ENCODE results near the gene GNAQ. TPM values are rescaled to one million over a fixed set of nuclear protein-coding genes. Genes with fewer than 3 reads are reported as not detected.

The GNAQ gene
- polyA plus RNA-seq, 2 donors, result 11.3 to 12.8 TPM

DNA sequence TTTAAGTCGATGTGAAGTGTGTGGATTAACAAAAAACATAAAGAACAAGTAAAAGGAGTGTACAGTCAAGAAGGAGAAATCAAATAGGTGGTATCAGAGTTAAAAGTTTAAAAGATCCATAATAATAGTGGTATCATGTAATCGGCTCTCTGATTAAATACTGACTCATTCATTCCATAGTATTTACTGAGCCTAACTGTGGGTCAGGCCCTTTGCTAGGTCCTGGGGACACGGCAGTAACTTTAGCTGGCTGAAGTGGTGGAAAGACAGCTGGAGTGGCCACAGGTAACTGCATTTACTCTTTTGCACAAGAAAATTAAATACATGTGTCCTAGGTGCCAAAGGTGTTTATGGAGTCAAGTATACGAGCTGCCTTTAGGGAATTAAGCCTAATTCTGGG is 124.0 kb downstream of the GNAQ start:
- H3K4me1 ChIP-seq (ENCODE audit: control insufficient read depth in 2 of 2, insufficient read depth in 2 of 2, low read length in 1 of 2), result peaks cover 0 to 2% of the 10 kb centered on the region in 2 donors
- no peak overlapping the region for H3K27ac ChIP-seq (ENCODE audit: low read depth in 2 of 2, low read length in 1 of 2)
- peaks cover 0 to 3% of the 10 kb centered on the region in 2 donors for H3K36me3 ChIP-seq (ENCODE audit: control insufficient read depth in 2 of 2, insufficient read depth in 2 of 2, low read length in 1 of 2)
- no peaks in the 10 kb centered on the region for H3K9me3 ChIP-seq (ENCODE audit: control insufficient read depth in 2 of 2, insufficient read depth in 1 of 2, low read depth in 1 of 2, low read length in 1 of 2)
- H3K27me3 ChIP-seq (ENCODE audit: control insufficient read depth in 1 of 2, insufficient read depth in 2 of 2, low read length in 2 of 2), result no peaks in the 10 kb centered on the region
- WGBS, 2 donors, result 54 to 61% methylated on average over 4 of the region's 4 CpGs
- H3K4me3 ChIP-seq (ENCODE audit: low read depth in 1 of 2, low read length in 2 of 2), result no peak overlapping the region

DNA sequence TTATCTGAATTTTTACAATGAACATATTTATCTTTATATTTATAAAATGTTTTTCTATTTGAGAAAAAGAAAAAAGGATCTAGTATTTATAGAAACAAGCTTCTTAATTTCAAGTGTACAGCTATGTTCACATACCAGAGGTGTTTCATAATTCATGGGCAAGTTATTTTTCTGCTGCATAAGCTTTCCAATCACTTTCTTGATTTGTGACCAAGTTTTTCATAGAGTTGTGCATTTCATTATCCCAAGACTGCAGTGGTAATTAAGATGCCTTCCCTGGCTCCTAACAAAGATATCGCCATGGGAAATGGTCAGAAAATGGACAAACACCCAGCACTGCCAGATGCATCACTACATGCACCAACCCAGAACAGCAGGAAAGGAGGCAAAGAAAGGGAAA is 124.6 kb downstream of the GNAQ start:
- H3K9me3 ChIP-seq (ENCODE audit: control insufficient read depth in 2 of 2, insufficient read depth in 1 of 2, low read depth in 1 of 2, low read length in 1 of 2), result no peaks in the 10 kb centered on the region
- H3K36me3 ChIP-seq (ENCODE audit: control insufficient read depth in 2 of 2, insufficient read depth in 2 of 2, low read length in 1 of 2), result peaks cover 0 to 3% of the 10 kb centered on the region in 2 donors
- 79 to 84% methylated on average over 1 of the region's 1 CpG for WGBS, 2 donors
- H3K4me3 ChIP-seq (ENCODE audit: low read depth in 1 of 2, low read length in 2 of 2), result no peak overlapping the region
- no peak overlapping the region for H3K27ac ChIP-seq (ENCODE audit: low read depth in 2 of 2, low read length in 1 of 2)
- no peaks in the 10 kb centered on the region for H3K27me3 ChIP-seq (ENCODE audit: control insufficient read depth in 1 of 2, insufficient read depth in 2 of 2, low read length in 2 of 2)
- H3K4me1 ChIP-seq (ENCODE audit: control insufficient read depth in 2 of 2, insufficient read depth in 2 of 2, low read length in 1 of 2), result peaks cover 0 to 2% of the 10 kb centered on the region in 2 donors

DNA sequence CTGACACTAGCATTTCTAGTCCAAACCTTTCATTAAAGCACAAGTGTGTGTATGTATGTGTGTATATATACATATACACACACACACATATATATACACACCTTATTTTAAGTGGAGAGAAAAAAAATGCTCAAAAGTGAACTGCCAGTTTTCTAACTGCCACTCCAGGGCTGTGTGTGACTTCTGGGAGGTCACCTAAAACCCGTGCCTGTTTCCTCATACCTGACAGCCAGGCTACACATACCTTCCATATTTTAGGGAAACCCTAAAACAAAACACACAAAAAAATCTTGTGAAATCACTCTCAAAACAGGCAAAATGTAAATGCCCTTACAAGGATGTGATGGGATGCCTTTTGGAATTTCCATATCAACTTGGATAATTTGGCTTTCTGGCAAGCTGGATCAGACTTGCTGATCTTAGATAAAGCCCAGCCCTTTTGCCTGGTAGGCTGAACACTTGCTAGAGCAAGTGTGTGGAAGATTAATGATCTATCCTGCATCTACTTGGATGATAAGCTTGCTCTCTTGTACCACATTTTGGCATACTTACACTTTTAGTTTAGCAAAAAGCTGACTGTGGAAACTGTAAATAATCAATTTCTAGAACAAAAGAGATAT is 127.8 kb downstream of the GNAQ start:
- H3K36me3 ChIP-seq (ENCODE audit: control insufficient read depth in 2 of 2, insufficient read depth in 2 of 2, low read length in 1 of 2), result peaks cover 0 to 3% of the 10 kb centered on the region in 2 donors
- 45 to 47% methylated on average over 1 of the region's 1 CpG for WGBS, 2 donors
- H3K4me3 ChIP-seq (ENCODE audit: low read depth in 1 of 2, low read length in 2 of 2), result no peak overlapping the region
- no peaks in the 10 kb centered on the region for H3K27me3 ChIP-seq (ENCODE audit: control insufficient read depth in 1 of 2, insufficient read depth in 2 of 2, low read length in 2 of 2)
- H3K4me1 ChIP-seq (ENCODE audit: control insufficient read depth in 2 of 2, insufficient read depth in 2 of 2, low read length in 1 of 2), result peaks cover 0 to 2% of the 10 kb centered on the region in 2 donors
- no peak overlapping the region for H3K27ac ChIP-seq (ENCODE audit: low read depth in 2 of 2, low read length in 1 of 2)
- no peaks in the 10 kb centered on the region for H3K9me3 ChIP-seq (ENCODE audit: control insufficient read depth in 2 of 2, insufficient read depth in 1 of 2, low read depth in 1 of 2, low read length in 1 of 2)

DNA sequence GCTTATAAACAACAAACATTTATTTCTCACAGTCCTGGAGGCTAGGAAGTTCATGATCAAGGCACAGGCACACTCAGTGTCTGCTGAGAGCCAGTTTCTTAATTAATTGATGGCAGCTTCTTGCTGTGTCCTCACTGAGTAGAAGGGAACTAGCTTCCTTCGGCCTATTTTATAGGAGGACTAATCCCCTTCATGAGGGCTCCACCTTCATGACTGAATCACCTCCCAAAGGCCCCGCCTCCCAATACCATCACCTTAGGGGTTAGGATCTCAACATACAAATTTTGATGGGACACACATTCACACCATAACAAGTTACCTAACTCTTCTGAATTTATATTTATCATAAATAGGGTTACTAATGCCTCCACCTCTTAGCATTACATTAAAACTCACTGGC is 129.8 kb downstream of the GNAQ start:
- WGBS, 2 donors, result 79% methylated on average over 2 of the region's 2 CpGs
- Histone ChIP-seq H3K4me3 (ENCODE audit: low read depth in 1 of 2, low read length in 2 of 2) (no peak overlapping the region), H3K9me3 (ENCODE audit: control insufficient read depth in 2 of 2, insufficient read depth in 1 of 2, low read depth in 1 of 2, low read length in 1 of 2) (no peaks in the 10 kb centered on the region), H3K27ac (ENCODE audit: low read depth in 2 of 2, low read length in 1 of 2) (no peak overlapping the region), H3K4me1 (ENCODE audit: control insufficient read depth in 2 of 2, insufficient read depth in 2 of 2, low read length in 1 of 2) (peaks cover 0 to 2% of the 10 kb centered on the region in 2 donors), H3K27me3 (ENCODE audit: control insufficient read depth in 1 of 2, insufficient read depth in 2 of 2, low read length in 2 of 2) (no peaks in the 10 kb centered on the region), H3K36me3 (ENCODE audit: control insufficient read depth in 2 of 2, insufficient read depth in 2 of 2, low read length in 1 of 2) (peaks cover 0 to 3% of the 10 kb centered on the region in 2 donors)

DNA sequence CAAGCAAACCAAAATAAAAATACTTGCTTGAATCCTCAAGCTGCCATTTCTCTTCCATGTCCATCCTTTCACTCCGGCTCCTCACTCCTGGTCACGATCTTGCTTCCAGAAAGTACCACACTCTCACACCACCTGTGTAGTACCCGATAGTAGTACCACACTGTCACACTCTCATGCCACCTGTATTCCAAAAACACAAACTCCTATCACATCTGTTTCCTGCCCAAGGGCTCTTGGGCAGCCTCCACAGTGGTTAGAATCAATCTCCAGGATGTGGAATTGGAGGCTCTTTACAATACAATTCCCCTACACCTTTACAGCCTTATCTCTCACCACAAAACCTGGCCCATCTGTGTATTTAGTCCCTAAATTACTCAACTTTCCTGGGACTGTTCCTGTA is 130.6 kb downstream of the GNAQ start:
- WGBS, 2 donors, result 89 to 95% methylated on average over 3 of the region's 3 CpGs
- Histone ChIP-seq H3K27me3 (ENCODE audit: control insufficient read depth in 1 of 2, insufficient read depth in 2 of 2, low read length in 2 of 2) (no peaks in the 10 kb centered on the region), H3K4me3 (ENCODE audit: low read depth in 1 of 2, low read length in 2 of 2) (no peak overlapping the region), H3K9me3 (ENCODE audit: control insufficient read depth in 2 of 2, insufficient read depth in 1 of 2, low read depth in 1 of 2, low read length in 1 of 2) (no peaks in the 10 kb centered on the region), H3K36me3 (ENCODE audit: control insufficient read depth in 2 of 2, insufficient read depth in 2 of 2, low read length in 1 of 2) (peaks cover 0 to 3% of the 10 kb centered on the region in 2 donors), H3K4me1 (ENCODE audit: control insufficient read depth in 2 of 2, insufficient read depth in 2 of 2, low read length in 1 of 2) (peaks cover 0 to 2% of the 10 kb centered on the region in 2 donors), H3K27ac (ENCODE audit: low read depth in 2 of 2, low read length in 1 of 2) (no peak overlapping the region)

DNA sequence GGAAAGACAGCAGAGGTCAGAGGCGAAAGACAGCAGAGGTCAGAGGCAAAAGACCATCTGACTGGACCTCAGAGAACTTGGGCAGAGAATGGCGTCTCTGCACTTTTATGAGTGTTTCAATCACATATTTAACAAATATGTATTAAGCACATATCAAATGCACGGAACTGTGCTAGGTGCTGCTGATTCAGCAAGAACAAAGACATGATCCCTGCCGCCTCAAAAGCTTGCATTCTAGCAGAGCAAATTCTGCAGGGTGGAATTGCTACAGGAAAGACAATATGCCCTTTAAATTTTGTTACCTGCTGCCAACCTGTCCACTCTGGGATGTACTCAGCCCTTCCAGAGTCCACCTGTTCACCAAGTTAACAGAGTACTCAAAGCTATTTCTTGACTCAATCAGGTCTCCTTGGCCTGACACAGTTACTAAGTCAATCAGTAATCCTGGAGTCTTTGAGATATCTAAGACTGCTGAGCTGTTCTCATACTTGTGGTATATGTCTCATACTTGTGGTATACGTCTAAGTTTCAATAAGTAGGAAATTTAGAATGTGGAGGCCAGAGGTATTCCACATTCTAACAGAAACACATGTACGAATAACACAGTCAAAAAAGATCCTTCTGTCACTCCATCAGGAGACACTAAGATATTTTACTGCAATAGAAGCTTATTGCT is 131.8 kb downstream of the GNAQ start:
- Histone ChIP-seq H3K4me1 (ENCODE audit: control insufficient read depth in 2 of 2, insufficient read depth in 2 of 2, low read length in 1 of 2) (peaks cover 0 to 2% of the 10 kb centered on the region in 2 donors), H3K4me3 (ENCODE audit: low read depth in 1 of 2, low read length in 2 of 2) (no peak overlapping the region), H3K27me3 (ENCODE audit: control insufficient read depth in 1 of 2, insufficient read depth in 2 of 2, low read length in 2 of 2) (no peaks in the 10 kb centered on the region), H3K27ac (ENCODE audit: low read depth in 2 of 2, low read length in 1 of 2) (no peak overlapping the region), H3K36me3 (ENCODE audit: control insufficient read depth in 2 of 2, insufficient read depth in 2 of 2, low read length in 1 of 2) (peaks cover 0 to 3% of the 10 kb centered on the region in 2 donors), H3K9me3 (ENCODE audit: control insufficient read depth in 2 of 2, insufficient read depth in 1 of 2, low read depth in 1 of 2, low read length in 1 of 2) (no peaks in the 10 kb centered on the region)
- 90 to 91% methylated on average over 6 of the region's 6 CpGs for WGBS, 2 donors

DNA sequence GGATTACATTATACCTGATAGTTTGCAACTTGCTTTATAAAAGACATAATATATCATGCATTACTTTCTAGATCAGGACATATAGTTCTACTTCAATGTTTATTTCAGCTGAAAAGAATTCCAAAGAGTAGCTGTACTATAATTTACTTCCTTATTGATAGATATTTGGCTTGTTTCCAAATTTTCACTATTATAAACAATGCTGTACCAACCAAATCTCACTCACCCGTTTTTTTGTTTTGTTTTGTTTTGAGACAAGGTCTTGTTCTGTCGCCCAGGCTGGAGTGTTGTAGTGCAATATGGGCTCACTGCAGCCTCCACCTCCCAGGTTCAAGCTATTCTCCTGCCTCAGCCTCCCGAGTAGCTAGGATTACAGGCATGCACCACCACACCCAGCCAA is 132.7 kb downstream of the GNAQ start:
- H3K9me3 ChIP-seq (ENCODE audit: control insufficient read depth in 2 of 2, insufficient read depth in 1 of 2, low read depth in 1 of 2, low read length in 1 of 2), result no peaks in the 10 kb centered on the region
- no peak overlapping the region for H3K27ac ChIP-seq (ENCODE audit: low read depth in 2 of 2, low read length in 1 of 2)
- WGBS, 2 donors, result 45 to 60% methylated on average over 3 of the region's 3 CpGs
- no peak overlapping the region for H3K4me3 ChIP-seq (ENCODE audit: low read depth in 1 of 2, low read length in 2 of 2)
- peaks cover 0 to 3% of the 10 kb centered on the region in 2 donors for H3K36me3 ChIP-seq (ENCODE audit: control insufficient read depth in 2 of 2, insufficient read depth in 2 of 2, low read length in 1 of 2)
- no peaks in the 10 kb centered on the region for H3K27me3 ChIP-seq (ENCODE audit: control insufficient read depth in 1 of 2, insufficient read depth in 2 of 2, low read length in 2 of 2)
- H3K4me1 ChIP-seq (ENCODE audit: control insufficient read depth in 2 of 2, insufficient read depth in 2 of 2, low read length in 1 of 2), result peaks cover 0 to 2% of the 10 kb centered on the region in 2 donors

DNA sequence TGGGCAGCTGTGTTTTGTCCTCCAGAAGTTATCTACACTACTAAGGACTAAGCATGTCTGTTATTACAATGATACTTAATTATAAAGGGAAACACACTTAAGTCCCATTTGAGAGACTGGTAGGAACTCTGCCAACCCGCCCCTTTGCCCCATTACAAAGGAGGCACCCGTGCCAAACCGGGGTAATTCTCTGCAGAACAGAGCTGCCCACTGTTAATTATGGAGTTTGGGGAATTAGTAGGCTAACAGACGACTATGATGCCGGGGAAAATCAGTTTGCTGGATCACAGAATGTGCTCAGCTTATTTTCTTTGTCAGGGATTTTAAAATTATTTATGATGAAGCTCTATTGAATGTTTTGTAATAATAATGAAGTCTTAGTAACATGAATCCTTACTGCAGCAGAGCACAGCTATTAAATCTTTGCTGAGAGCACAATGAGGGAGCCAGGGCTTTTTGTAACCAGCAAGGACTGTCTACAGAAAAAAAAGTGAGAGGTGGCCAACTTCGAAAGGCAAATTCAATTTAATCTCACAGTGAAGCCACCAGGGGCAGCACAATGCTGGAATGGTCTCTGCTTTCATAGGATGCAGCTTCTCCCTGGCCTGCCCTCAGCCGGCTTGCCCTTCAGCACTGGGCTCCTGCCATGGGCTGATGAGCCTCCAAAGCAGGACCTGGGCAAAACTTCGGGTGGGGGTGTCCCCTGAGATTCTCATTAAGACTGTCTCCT is 134.5 kb downstream of the GNAQ start:
- WGBS, 2 donors, result 60 to 64% methylated on average over 8 of the region's 8 CpGs
- Histone ChIP-seq H3K9me3 (ENCODE audit: control insufficient read depth in 2 of 2, insufficient read depth in 1 of 2, low read depth in 1 of 2, low read length in 1 of 2) (no peaks in the 10 kb centered on the region), H3K36me3 (ENCODE audit: control insufficient read depth in 2 of 2, insufficient read depth in 2 of 2, low read length in 1 of 2) (peaks cover 0 to 3% of the 10 kb centered on the region in 2 donors), H3K27ac (ENCODE audit: low read depth in 2 of 2, low read length in 1 of 2) (peak overlapping the region in 1 of 2 donors; percentile 14), H3K4me1 (ENCODE audit: control insufficient read depth in 2 of 2, insufficient read depth in 2 of 2, low read length in 1 of 2) (no peaks in the 10 kb centered on the region), H3K27me3 (ENCODE audit: control insufficient read depth in 1 of 2, insufficient read depth in 2 of 2, low read length in 2 of 2) (no peaks in the 10 kb centered on the region), H3K4me3 (ENCODE audit: low read depth in 1 of 2, low read length in 2 of 2) (no peak overlapping the region)

DNA sequence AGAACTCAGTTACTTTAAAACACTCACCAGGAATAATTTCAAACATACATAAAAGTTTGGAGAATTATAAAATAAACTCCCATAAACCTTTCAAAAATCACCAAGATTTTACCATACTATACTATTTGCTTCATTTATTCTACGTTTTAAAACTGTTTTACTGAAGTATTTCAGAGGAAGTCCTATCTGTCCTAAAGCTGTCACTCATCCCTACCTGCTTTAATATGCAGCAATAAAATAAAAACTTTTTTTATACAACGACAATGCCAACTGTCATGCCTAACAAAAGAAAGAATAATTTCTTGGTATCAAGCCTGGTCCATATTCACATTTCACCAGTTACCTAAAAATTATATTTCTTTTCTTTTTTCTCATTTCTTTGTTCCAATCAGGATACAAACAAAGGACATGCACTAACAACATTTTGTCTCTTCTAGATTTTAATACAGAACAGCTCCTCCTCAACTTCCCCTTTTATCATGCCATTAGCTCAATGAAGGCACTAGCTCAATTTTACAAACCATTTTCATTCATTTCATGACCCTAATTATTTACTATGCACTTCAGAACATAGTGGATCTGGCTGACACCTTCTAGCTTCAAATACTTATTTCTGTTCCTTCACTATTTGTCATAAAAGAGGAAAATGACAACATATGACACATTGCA is 135.2 kb downstream of the GNAQ start:
- H3K4me1 ChIP-seq (ENCODE audit: control insufficient read depth in 2 of 2, insufficient read depth in 2 of 2, low read length in 1 of 2), result no peaks in the 10 kb centered on the region
- H3K27ac ChIP-seq (ENCODE audit: low read depth in 2 of 2, low read length in 1 of 2), result no peak overlapping the region
- H3K36me3 ChIP-seq (ENCODE audit: control insufficient read depth in 2 of 2, insufficient read depth in 2 of 2, low read length in 1 of 2), result peaks cover 0 to 3% of the 10 kb centered on the region in 2 donors
- H3K4me3 ChIP-seq (ENCODE audit: low read depth in 1 of 2, low read length in 2 of 2), result no peak overlapping the region
- WGBS, 2 donors, result 65 to 71% methylated on average over 2 of the region's 2 CpGs
- no peaks in the 10 kb centered on the region for H3K27me3 ChIP-seq (ENCODE audit: control insufficient read depth in 1 of 2, insufficient read depth in 2 of 2, low read length in 2 of 2)
- no peaks in the 10 kb centered on the region for H3K9me3 ChIP-seq (ENCODE audit: control insufficient read depth in 2 of 2, insufficient read depth in 1 of 2, low read depth in 1 of 2, low read length in 1 of 2)
